Heart left ventricle (tissue), 16 donors: ENCODE results near the gene RHBDF1. TPM values are rescaled to one million over a fixed set of nuclear protein-coding genes. Genes with fewer than 3 reads are reported as not detected.

ENCODE experiments used
- ATAC-seq, 4 donors: fragments of 200-7000 bp; cut with Tn5 transposase; one replicate each; pipeline ENCODE4 v1.9.1; 2020 to 2022; ENCODE audit warnings: moderate library complexity in 4 of 4, mild to moderate bottlenecking in 3 of 4, moderate number of reproducible peaks in 1 of 4
- DNase-seq, 5 donors: peaks; one replicate each; pipeline ENCODE4 v3.0.0-alpha.2; 2020
- H3K27ac ChIP-seq, 12 donors: fragments of 200-600 bp; sonication (generic) in 4 of 12; one replicate each; pipeline versions ENCODE4 v1.5.0 to v1.8.0; 2016 to 2022; ENCODE audit warnings: mild to moderate bottlenecking in 2 of 12
- H3K27me3 ChIP-seq, 9 donors: fragments of 200-600 bp; sonication (generic) in 2 of 9; one replicate each; pipeline versions ENCODE4 v1.5.1 to v1.8.0; 2016 to 2022; ENCODE audit warnings: mild to moderate bottlenecking in 3 of 9
- H3K36me3 ChIP-seq, 9 donors: fragments of 200-600 bp; sonication (generic) in 2 of 9; one replicate each; pipeline versions ENCODE4 v1.5.0 to v1.8.0; 2018 to 2022; ENCODE audit warnings: mild to moderate bottlenecking in 2 of 9
- H3K4me1 ChIP-seq, 12 donors: fragments of 200-600 bp; sonication (generic) in 4 of 12; one replicate each; pipeline versions ENCODE4 v1.5.0 to v1.8.0; 2016 to 2022; ENCODE audit warnings: mild to moderate bottlenecking in 3 of 12
- H3K4me3 ChIP-seq, 12 donors: fragments of 200-600 bp; sonication (generic) in 4 of 12; one replicate each; pipeline versions ENCODE4 v1.5.0 to v1.8.0; 2017 to 2022; ENCODE audit warnings: mild to moderate bottlenecking in 9 of 12, moderate library complexity in 4 of 12
- H3K9me3 ChIP-seq, 12 donors: fragments of 200-600 bp; sonication (generic) in 4 of 12; one replicate each; pipeline versions ENCODE4 v1.5.0 to v1.8.0; 2016 to 2022; ENCODE audit warnings: mild to moderate bottlenecking in 1 of 12
- CTCF ChIP-seq, 12 donors: fragments of 200-600 bp; sonication (generic) in 4 of 12; IDR thresholded peaks; one replicate each; pipeline versions ENCODE4 v1.5.0 to v1.8.0; 2018 to 2022; ENCODE audit warnings: antibody characterized with exemption in 12 of 12, mild to moderate bottlenecking in 5 of 12
- POLR2A ChIP-seq, 2 donors: fragments of 450-650 bp; IDR thresholded peaks; one replicate each; pipeline ENCODE4 v1.6.1; 2017; ENCODE audit warnings: antibody characterized with exemption in 2 of 2, mild to moderate bottlenecking in 2 of 2, moderate library complexity in 2 of 2
- WGBS, 4 donors: extraction: QIAGEN DNeasy Blood & Tissue Kit in 2 of 4; methylation state at CpG; one replicate each; pipeline versions ENCODE4 v1.1.5 to v1.1.7; 2013 to 2018; 5-methylcytosine and 5-hydroxymethylcytosine counted together
- intact Hi-C, 10 donors: fragments of 100-400 bp; cut with DNase I; formaldehyde crosslinking; loops; one replicate each; pipeline versions ENCODE4 v1.11.1 to v1.14.2; 2022
- polyA plus RNA-seq, 2 donors: library from polyadenylated mRNA; stranded (reverse); fragments of 200-250 nt; gene quantifications; one replicate each; pipeline ENCODE4 v1.2.3, GENCODE V29; 2013
- total RNA-seq, 9 donors: library from RNA; depleted of rRNA in 2 of 9; stranded (reverse); fragments of >200 nt in 2 of 9; fragmentation: NEBNext Ultra II Directional in 3 of 9; extraction: Animal tissue kit (Norgen Biotek cat#: 25700) in 3 of 9; gene quantifications; one replicate each; pipeline versions ENCODE4 v1.1.0 to v1.2.4, GENCODE V29; 2016 to 2023
- donor health status: ischemic (EF 13 %, LVEDD 7.1; RV severe dilation, severe dysfunction).
- donor health status: healthy with polysubstance abuse.
- donor health status: DM: no; HTN: yes; CAD: no.
- donor health status: DM: no; HTN: no; CAD: no.
- donor health status: ischemic (EF 25% LVEDD 6.9; RV normal size, moderate dysfunction).
- donor health status: ischemic (EF 25% LVEDD 5.7; RV mildly dilated, moderate dysfunction).
- donor health status: healthy.
- donor health status: DM: yes; HTN: yes; CAD: no.
- donor health status: ischemic (EF 35%, LVEDD 5.7; RV mildly dilated, moderate dysfunction).
- donor health status: nonischemic (EF 11% LVEDD 7.7; RV severe dilation, severe dysfunction).
- donor health status: DM: yes; HTN: yes; CAD: no.
- donor health status: PGD.
- donor health status: ischemic (EF 29% LVEDD 5.4; RV normal size, mild dysfunction).
- donor health status: nonischemic (EF 23%, LVEDD 6.1; RV moderate dilation, normal function).

The RHBDF1 gene
- total and polyA plus RNA-seq, 11 donors = 17.4 to 45.8 (median 23.9) TPM

GRCh38 chr16:63998-64913 lies 8.2 kb downstream of the RHBDF1 start:
- Histone ChIP-seq H3K4me3 (no peak overlapping the region), H3K4me1 (peaks cover 0 to 42% (median 34%) of the 10 kb centered on the region in 12 donors), H3K36me3 (peaks cover 2 to 59% (median 54%) of the 10 kb centered on the region in 9 donors), H3K27me3 (no peaks in the 10 kb centered on the region), H3K27ac (no peak overlapping the region), H3K9me3 (no peaks in the 10 kb centered on the region)
- intact Hi-C loops = loop anchor here in 2 of 10 donors (2.0 kb wide), 1 partner anchor 33 kb away; no protein-coding TSS in a partner anchor
- 86 to 91% (median 87%) methylated on average over 16 to 25 of the region's 25 CpGs for WGBS, 4 donors
- ATAC-seq = no peak
- DNase-seq = peak in 1 of 5 donors; percentile 29
- TF ChIP-seq CTCF (IDR thresholded peaks at IDR 0.05) (no peak), POLR2A (IDR thresholded peaks at IDR 0.05) (no peak)

DNA sequence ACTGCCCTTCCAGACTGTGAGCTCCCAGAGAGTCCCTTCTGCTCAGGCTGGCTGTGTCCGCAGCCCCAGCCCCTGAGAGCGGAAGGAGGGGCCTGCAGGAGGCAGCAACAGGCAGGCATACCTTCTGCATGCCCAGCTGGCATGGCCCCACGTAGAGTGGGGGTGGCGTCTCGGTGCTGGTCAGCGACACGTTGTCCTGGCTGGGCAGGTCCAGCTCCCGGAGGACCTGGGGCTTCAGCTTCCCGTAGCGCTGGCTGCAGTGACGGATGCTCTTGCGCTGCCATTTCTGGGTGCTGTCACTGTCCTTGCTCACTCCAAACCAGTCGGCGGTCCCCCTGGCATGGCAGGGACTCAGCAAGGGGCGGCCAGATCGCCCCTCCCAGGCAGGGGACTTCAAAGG lies 9.0 kb downstream of the RHBDF1 start:
- peaks cover 0 to 34% (median 28%) of the 10 kb centered on the region in 12 donors for H3K4me1 ChIP-seq
- no peak overlapping the region for H3K4me3 ChIP-seq
- DNase-seq (peak in 1 of 5 donors; percentile 24), ATAC-seq (no peak)
- WGBS, 4 donors = 91 to 96% (median 93%) methylated on average over 12 to 16 of the region's 16 CpGs
- H3K36me3 ChIP-seq = peaks cover 4 to 67% (median 61%) of the 10 kb centered on the region in 9 donors
- TF ChIP-seq CTCF (IDR thresholded peaks at IDR 0.05) = no peak
- no peak for TF ChIP-seq POLR2A (IDR thresholded peaks at IDR 0.05)
- intact Hi-C loops = no loop called here
- H3K27me3 ChIP-seq = no peaks in the 10 kb centered on the region
- no peaks in the 10 kb centered on the region for H3K9me3 ChIP-seq
- no peak overlapping the region for H3K27ac ChIP-seq

GRCh38 chr16:62968-63391 lies 9.5 kb downstream of the RHBDF1 start:
- Histone ChIP-seq H3K9me3 (no peaks in the 10 kb centered on the region), H3K36me3 (peaks cover 4 to 72% (median 66%) of the 10 kb centered on the region in 9 donors), H3K27me3 (no peaks in the 10 kb centered on the region), H3K27ac (no peak overlapping the region), H3K4me1 (peaks cover 0 to 29% (median 25%) of the 10 kb centered on the region in 12 donors), H3K4me3 (no peak overlapping the region)
- DNase-seq (peak in 2 of 5 donors; percentile 16 to 22), ATAC-seq (no peak)
- no peak for TF ChIP-seq POLR2A (IDR thresholded peaks at IDR 0.05)
- TF ChIP-seq CTCF (IDR thresholded peaks at IDR 0.05) = no peak
- whole genome bisulfite sequencing, 4 donors = 91 to 97% (median 96%) methylated on average over 19 to 21 of the region's 21 CpGs
- intact Hi-C loops = no loop called here

DNA sequence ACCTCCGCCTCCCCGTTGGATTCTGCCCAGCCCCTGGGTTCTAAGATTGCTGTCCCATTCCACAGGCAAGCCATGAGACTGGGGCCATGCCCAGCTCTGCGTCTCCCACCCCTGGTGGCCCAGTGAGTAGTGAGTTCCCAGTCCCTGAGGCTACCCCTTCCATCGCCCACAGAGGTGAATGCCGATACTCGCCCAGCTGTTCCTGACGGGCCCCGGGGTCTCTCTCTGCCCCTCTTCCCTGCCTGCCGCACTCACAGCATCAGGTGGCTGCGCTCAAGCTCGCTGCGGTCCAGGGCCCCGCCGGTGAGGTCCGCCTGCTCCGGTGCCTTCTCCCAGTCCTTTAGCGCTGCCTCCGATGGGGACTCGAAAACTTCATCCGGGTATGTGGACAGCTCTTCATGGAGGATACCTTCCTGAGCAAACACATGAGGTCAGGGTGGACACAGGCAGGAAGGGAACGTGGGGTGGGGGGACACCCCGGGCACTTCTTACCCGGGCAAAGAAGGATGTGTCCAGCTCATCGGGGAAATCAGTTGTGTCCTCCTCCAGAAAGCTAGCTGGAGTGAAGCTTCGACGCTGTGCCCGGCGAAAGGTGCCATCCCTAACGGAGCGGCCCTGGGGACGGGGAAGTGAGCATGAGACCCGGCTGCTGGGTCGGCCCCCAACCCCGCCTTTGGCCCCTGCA lies 10.0 kb downstream of the RHBDF1 start:
- TF ChIP-seq CTCF (IDR thresholded peaks at IDR 0.05) (no peak), POLR2A (IDR thresholded peaks at IDR 0.05) (no peak)
- ATAC-seq = no peak
- H3K27me3 ChIP-seq = no peaks in the 10 kb centered on the region
- no peaks in the 10 kb centered on the region for H3K9me3 ChIP-seq
- no peak overlapping the region for H3K4me3 ChIP-seq
- intact Hi-C loops = no loop called here
- H3K27ac ChIP-seq = no peak overlapping the region
- H3K36me3 ChIP-seq = peaks cover 4 to 77% (median 72%) of the 10 kb centered on the region in 9 donors
- WGBS, 4 donors = 95 to 98% (median 96%) methylated on average over 27 to 34 of the region's 34 CpGs
- peak in 1 of 5 donors; percentile 18 for DNase-seq
- H3K4me1 ChIP-seq = peaks cover 0 to 24% (median 20%) of the 10 kb centered on the region in 12 donors
